GM18520 (cell line): ENCODE measurements around the gene AMN.

Experiments
- ATAC-seq: cut with Tn5 transposase; IDR thresholded peaks from one replicate; pipeline ENCODE4 v1.9.1; 2021; ENCODE audit not compliant: unreplicated experiment

The AMN gene

DNA sequence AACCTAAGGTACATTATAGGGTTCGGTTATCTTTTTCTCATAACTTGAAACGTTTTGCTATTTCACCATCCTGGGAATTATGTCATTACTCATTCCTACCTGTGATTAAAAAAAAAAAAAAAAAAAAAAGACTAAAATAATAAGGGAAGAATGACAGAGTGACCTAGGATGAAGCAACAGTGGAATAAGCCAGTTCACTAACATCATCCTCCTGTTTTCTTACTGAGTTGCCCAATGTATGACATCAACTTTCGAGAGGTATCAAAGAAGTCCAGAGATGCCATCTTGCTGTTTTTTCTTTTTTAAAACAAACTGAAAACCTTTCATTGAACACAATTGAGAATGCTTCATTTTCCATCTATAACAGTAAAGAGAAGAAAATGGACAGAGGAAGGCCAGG is 42.8 kb downstream of the AMN start:
- ATAC-seq: no peak

DNA sequence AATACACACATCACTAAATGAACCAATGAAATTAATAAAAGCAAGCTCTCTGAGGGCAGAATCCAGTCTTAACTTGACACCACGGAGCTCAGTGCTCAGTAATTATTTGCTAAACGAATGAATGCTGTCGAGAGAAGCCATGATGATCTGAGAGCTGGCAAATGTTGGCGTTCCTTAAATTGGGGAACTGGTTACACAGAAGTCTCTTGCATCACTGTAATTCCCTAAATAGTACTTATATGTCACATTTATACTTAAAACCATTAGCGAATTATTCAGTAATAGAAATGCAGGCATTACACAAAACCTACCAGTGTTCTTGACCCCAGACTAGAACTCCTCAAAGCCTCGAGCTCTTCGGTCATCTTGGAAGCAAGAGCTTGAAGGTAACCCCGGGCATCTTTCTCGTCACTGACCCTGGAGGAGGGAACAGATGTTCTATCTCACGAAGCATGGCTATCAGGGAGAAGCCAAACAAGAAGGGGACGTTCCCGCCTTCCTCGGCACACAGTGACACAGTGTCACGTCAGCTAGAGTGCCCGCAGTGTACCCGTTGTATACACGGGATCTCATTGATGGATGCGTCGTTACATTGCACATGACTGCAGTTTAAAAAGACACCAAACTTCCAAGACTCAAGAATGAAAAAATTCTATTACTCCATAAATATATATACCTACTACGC is 43.6 kb downstream of the AMN start:
- ATAC-seq: no peak

DNA sequence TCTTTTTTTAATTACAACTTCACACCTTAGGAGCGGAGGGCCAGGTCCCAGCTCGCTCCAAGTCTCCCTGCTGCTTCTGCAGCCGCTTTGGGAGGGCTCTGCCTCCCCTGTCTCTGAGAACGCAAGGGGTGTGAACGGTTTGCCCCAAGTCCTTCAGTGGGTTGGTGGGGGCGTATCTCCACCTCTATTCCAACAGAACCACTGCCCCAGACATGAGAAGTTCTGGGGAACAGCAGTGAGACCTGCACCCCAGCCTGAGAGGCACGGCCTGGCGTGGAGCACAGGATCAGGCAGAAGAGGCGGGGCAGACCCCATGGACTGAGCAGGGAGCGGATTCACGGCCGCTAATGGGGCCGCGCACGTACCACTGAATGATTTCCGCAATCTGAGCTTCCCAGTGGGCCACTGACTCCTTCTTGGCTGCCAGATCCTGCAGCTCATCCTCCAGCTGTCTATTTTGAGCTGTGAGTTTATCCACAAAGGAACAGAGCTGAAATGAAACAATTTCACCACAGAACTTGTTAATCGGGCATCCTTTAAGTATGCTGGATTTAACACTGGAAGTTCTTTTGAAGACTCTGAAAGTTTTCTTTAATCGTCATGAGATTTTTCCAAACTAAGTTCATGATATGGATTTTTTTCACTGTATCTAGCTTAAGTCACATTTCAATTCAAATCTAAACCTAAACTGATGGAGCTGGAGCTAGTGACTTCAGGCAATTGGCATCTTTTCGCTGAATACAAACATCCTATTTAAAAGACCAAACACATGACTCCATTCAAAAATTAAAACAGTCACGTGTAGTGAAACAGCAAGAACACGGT is 44.4 kb downstream of the AMN start:
- ATAC-seq: no peak

DNA sequence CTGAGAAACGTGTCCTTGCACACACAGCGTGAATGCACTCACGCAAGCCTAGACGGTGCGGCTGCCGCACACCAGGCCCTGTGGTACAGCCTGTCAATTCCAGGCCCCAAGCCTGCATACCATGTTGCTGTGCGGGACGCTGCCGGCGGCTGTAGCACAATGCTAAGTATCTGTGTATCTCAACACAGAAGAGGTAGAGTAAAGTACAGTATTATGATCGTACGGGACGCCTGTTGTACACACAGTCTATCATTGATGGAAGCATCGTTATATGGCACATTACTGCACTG is 45.0 kb downstream of the AMN start:
- no peak for ATAC-seq

GRCh38 chr14:102968306-102968705 is 45.8 kb downstream of the AMN start:
- no peak for ATAC-seq

DNA sequence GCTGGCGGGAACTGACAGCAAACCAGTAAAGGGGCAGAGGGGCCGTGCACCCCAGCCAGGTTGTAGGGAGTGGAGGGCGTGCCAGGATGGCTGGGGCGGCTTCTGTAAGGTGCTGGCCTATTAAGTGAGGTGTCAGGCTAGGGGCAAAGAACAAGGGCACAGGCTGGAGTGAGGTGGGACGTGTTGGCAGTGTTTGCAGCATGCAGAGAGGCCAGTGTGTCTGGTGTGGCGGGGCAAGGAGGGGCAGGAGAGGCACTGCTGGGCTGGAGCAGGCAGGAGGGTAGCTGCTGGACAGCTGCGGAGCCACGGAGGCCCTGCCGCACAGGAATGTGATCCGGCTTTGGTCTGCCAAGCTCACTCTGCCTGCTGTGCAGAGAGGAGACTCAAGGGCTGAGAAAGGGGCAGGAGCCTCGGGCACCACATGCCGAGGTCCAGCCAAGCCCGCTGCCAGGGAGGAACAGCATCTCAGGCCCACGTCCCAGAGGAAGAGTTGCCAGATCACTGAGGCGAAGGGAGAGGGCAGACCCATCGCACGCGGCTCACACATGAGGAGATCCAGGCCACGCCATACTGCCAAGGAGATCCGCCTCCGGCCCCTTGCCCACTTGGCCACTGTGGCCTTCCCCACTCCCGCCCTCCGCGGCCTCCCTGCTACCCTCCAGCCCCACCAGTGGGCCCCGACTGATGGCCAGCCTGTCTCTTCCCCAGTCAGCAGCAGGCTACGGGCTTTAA is 46.8 kb downstream of the AMN start:
- ATAC-seq: no peak

GRCh38 chr14:102969901-102970300 is 47.4 kb downstream of the AMN start:
- no peak for ATAC-seq

DNA sequence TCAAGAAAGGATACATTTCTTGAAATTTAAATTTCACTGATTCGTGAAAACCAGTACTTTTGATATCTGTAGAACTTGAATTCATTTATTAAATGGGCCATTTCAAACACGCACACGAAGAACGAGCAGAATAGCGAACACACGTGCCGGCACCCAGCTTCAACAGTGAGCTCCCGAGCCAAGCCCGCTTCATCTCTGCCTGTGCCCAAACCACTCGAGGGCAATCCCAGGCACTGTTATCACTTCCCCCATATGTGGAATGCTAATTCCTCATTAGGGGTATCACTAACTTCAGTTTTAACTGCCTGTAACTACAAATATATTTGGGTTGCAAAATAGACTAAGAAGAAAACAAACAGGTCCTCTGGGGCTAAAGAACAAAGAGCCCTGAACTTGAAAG is 48.0 kb downstream of the AMN start:
- no peak for ATAC-seq

- no peak for ATAC-seq
Measured at GRCh38 chr14:102971314-102971713, 48.9 kb downstream of the AMN start.

GRCh38 chr14:102971836-102972606 is 49.6 kb downstream of the AMN start:
- no peak for ATAC-seq

DNA sequence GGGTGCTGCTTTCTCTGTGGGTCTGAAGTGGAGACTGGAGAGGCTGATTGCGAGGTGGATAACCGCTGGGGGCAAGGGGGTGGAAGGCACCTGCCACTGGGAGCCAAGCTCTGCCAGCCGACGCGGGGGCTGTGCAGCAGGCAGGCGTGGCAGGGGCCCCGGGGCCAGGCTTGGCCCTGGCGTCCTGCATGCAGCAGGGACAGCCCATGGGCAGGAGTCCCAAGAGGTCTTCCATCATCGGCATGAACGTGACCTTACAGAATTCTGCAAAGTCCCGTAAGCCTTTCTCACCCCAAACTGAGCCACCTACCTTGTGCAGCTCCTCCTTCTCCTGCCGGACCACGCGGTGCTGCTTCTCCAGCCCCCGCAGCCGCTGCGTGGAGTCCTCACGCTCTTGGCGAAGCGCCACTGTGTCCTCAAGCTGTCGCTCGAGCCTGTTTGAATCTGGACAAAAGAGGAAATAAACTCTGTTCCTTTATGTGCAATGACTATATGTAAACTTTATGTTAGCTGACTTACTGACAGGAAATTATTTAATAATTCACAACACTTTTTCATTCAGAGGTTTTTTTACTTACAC is 51.3 kb downstream of the AMN start:
- no peak for ATAC-seq

- no peak for ATAC-seq
Measured at GRCh38 chr14:102975662-102976061, 53.2 kb downstream of the AMN start.

DNA sequence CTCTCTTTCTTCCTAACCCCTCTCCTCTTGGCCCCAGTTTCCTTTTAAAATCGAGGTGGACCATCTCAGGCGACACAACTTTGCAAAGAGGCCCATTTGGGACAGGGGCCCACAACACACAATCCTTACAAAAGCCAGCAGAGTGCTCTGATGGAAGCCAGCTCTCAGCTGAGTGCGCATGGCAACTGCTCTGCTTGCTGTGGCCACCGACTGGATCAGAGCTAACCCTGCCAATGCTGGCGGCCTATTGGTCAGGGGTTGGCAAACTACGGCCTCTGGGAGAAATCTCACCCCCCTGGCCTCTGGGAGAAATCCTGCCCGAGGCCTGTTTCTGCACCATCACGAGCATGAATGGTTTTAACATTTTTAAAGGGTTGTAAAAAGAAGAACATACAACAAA is 55.0 kb downstream of the AMN start:
- ATAC-seq: no peak

DNA sequence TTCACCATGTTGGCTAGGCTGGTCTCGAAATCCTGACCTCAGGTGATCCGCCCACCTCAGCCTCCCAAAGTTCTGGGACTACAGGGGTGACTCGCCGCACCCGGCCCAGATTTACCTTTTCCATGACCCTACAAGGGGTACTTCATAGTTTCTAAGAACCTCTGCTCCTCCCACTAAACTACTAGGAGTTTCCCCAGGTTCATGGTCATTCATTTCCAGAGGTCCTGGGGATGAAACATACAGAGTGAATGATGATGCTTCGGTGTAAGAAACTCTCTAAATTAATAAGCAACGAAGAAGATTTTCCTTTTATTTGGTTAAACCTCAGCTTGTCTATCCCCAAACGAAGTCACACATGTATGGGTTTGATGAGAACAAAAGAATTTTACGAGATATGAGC is 56.9 kb downstream of the AMN start:
- no peak for ATAC-seq

DNA sequence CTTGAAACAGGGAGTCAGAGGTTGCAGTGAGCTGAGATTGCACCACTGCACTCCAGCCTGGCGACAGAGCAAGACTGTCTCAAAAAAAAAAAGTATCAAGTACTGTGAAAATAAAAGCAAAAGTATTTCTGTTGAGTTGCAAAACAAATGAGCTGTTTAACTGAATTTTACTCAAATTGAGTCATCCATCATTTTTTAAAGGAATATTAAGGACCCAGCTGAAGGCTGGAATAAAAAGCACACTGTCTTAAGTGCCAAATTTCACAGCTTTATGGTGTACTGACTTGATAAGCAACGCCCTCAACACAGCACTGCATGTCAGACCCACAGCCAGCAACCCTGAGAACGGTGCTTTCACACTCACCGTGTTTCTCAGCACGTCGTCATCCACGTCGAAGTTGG is 57.9 kb downstream of the AMN start:
- ATAC-seq: no peak
